ENCODE results near the gene IFNL2.
"Not testable (repeated sequence)": the region's sequence is repeated elsewhere in the genome, so short reads cannot be mapped to it uniquely, and the experiment has no call there.

IFNL2 gene

GRCh38 chr19:39253374-39254149 lies 14.6 kb upstream of the IFNL2 start:
- no peak for DNase-seq (ENCODE audit: low read depth)

GRCh38 chr19:39254531-39255345 lies 13.5 kb upstream of the IFNL2 start:
- DNase-seq (ENCODE audit: low read depth): no peak

- DNase-seq (ENCODE audit: low read depth): no peak
These were observed 11.0 kb upstream of the IFNL2 start for GRCh38 chr19:39257227-39257626.

GRCh38 chr19:39261704-39262103 lies 6.5 kb upstream of the IFNL2 start:
- no peak for DNase-seq (ENCODE audit: low read depth)

- no peak for DNase-seq (ENCODE audit: low read depth)
These were observed 5.7 kb upstream of the IFNL2 start for GRCh38 chr19:39262496-39262895.

GRCh38 chr19:39263912-39264305 lies 4.3 kb upstream of the IFNL2 start:
- no peak for DNase-seq (ENCODE audit: low read depth)

- DNase-seq (ENCODE audit: low read depth): no peak
These were observed 3.6 kb upstream of the IFNL2 start for GRCh38 chr19:39264306-39265290.

GRCh38 chr19:39265321-39265916 lies 2.8 kb upstream of the IFNL2 start:
- no peak for DNase-seq (ENCODE audit: low read depth)

GRCh38 chr19:39268531-39269223 lies 481 bp downstream of the IFNL2 start:
- not testable (repeated sequence) for DNase-seq (ENCODE audit: low read depth)

GRCh38 chr19:39269369-39269768 lies 1.2 kb downstream of the IFNL2 start:
- not testable (repeated sequence) for DNase-seq (ENCODE audit: low read depth)

GRCh38 chr19:39270036-39270871 lies 2.1 kb downstream of the IFNL2 start:
- DNase-seq (ENCODE audit: low read depth): no peak

GRCh38 chr19:39273859-39274258 lies 5.7 kb downstream of the IFNL2 start:
- not testable (repeated sequence) for DNase-seq (ENCODE audit: low read depth)

- no peak for DNase-seq (ENCODE audit: low read depth)
These were observed 7.4 kb downstream of the IFNL2 start for GRCh38 chr19:39275578-39275977.

GRCh38 chr19:39276740-39277139 lies 8.5 kb downstream of the IFNL2 start:
- DNase-seq (ENCODE audit: low read depth): no peak

GRCh38 chr19:39277598-39277997 lies 9.4 kb downstream of the IFNL2 start:
- DNase-seq (ENCODE audit: low read depth): no peak

- DNase-seq (ENCODE audit: low read depth): no peak
These were observed 13.8 kb downstream of the IFNL2 start for GRCh38 chr19:39282021-39282420.

- no peak for DNase-seq (ENCODE audit: low read depth)
These were observed 15.8 kb downstream of the IFNL2 start for GRCh38 chr19:39284032-39284431.

GRCh38 chr19:39293394-39293793 lies 25.2 kb downstream of the IFNL2 start:
- DNase-seq (ENCODE audit: low read depth): no peak

GRCh38 chr19:39296055-39296645 lies 28.0 kb downstream of the IFNL2 start, which contains the start of gene IFNL1:
Gene IFNL1 (plus strand): TSS chr19:39296407. CDS start chr19:39296422, 15 bp downstream.
- no peak for DNase-seq (ENCODE audit: low read depth)

GRCh38 chr19:39296906-39297305 lies 28.7 kb downstream of the IFNL2 start:
- no peak for DNase-seq (ENCODE audit: low read depth)

Data from stimulated activated CD8-positive, alpha-beta memory T cell treated with anti-CD3 and anti-CD28 coated beads, Interleukin-12 subunit alpha, Interleukin-12 subunit beta, amount 100 ng/mL, for 4 hours (primary cell).